ENCODE data around the gene BRSK1. TPM values are rescaled to one million over a fixed set of nuclear protein-coding genes. Genes with fewer than 3 reads are reported as not detected.

BRSK1 gene
- total RNA-seq, 4 donors from 2014 or later: 0.73 to 1.1 TPM; not detected in 2

GRCh38 chr19:55345818-55346724, 62.3 kb downstream of the BRSK1 start:
- H3K27me3 ChIP-seq: peaks cover 0 to 11% (median 0%) of the 10 kb centered on the region in 4 donors
- intact Hi-C loops (cut with DNase I): no loop called here
- no peaks in the 10 kb centered on the region for H3K9me3 ChIP-seq
- peak overlapping the region in 1 of 4 donors; percentile 9 for H3K27ac ChIP-seq
- H3K4me3 ChIP-seq: no peak overlapping the region
- peaks cover 7 to 37% (median 10%) of the 10 kb centered on the region in 3 donors for H3K4me1 ChIP-seq
- TF ChIP-seq, protein P1, sequence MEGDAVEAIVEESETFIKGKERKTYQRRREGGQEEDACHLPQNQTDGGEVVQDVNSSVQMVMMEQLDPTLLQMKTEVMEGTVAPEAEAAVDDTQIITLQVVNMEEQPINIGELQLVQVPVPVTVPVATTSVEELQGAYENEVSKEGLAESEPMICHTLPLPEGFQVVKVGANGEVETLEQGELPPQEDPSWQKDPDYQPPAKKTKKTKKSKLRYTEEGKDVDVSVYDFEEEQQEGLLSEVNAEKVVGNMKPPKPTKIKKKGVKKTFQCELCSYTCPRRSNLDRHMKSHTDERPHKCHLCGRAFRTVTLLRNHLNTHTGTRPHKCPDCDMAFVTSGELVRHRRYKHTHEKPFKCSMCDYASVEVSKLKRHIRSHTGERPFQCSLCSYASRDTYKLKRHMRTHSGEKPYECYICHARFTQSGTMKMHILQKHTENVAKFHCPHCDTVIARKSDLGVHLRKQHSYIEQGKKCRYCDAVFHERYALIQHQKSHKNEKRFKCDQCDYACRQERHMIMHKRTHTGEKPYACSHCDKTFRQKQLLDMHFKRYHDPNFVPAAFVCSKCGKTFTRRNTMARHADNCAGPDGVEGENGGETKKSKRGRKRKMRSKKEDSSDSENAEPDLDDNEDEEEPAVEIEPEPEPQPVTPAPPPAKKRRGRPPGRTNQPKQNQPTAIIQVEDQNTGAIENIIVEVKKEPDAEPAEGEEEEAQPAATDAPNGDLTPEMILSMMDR (IDR thresholded peaks at IDR 0.05): no peak
- TF ChIP-seq POLR2A (IDR thresholded peaks at IDR 0.05): no peak
- DNase-seq: no peak
- H3K36me3 ChIP-seq: peaks cover 3 to 45% (median 14%) of the 10 kb centered on the region in 3 donors
- 77 to 81% methylated on average over 19 to 38 of the region's 43 CpGs for WGBS, 2 donors

DNA sequence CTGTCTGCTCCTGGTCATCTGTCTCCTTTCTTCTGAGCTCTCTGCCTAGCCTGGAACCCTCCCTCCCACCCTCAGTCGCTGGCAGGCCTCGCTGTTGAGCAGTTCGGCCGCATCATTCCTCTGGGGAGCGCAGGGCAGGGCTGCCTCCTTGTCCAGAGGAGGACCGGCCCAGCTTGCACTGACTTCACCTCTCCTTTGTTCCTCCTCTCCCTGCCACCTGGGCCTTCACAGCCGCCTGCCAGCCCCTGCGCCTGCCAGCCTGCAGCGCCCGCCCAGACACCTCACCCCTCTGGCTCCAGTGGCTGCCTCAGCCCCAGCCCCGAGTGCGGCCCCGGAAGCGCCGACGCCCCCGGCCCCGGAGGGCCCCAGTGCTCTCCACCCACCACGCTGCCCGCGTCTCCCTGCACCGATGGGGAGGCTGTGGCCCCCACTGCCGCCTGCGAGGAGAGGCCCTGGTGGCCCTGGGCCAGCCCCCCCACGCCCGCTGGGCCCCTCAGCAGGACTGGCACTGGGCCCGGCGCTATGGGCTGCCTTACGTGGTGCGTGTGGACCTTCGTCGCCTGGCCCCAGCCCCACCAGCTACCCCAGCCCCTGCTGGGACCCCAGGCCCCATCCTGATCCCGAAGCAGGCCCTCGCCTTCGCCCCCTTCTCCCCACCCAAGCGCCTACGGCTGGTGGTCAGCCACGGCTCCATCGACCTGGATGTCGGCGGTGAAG, 63.1 kb downstream of the BRSK1 start:
- DNase-seq: no peak
- Histone ChIP-seq H3K4me3 (no peak overlapping the region), H3K27ac (no peak overlapping the region), H3K27me3 (peaks cover 0 to 20% (median 6%) of the 10 kb centered on the region in 4 donors), H3K9me3 (no peaks in the 10 kb centered on the region), H3K36me3 (peaks cover 3 to 43% (median 14%) of the 10 kb centered on the region in 3 donors), H3K4me1 (peaks cover 0 to 29% (median 3%) of the 10 kb centered on the region in 3 donors)
- no peak for TF ChIP-seq POLR2A (IDR thresholded peaks at IDR 0.05)
- TF ChIP-seq, protein P1 (IDR thresholded peaks at IDR 0.05): no peak
- WGBS, 2 donors: 56 to 82% methylated on average over 2 to 4 of the region's 41 CpGs
- intact Hi-C loops (cut with DNase I): no loop called here

GRCh38 chr19:55347442-55348009, 63.7 kb downstream of the BRSK1 start:
- no peak for DNase-seq
- Histone ChIP-seq H3K27me3 (peaks cover 2 to 26% (median 12%) of the 10 kb centered on the region in 4 donors), H3K36me3 (peaks cover under 1 to 36% (median 8%) of the 10 kb centered on the region in 3 donors), H3K27ac (no peak overlapping the region), H3K4me1 (peaks cover 0 to 29% (median 3%) of the 10 kb centered on the region in 3 donors), H3K9me3 (no peaks in the 10 kb centered on the region), H3K4me3 (no peak overlapping the region)
- 60% methylated on average over 2 of the region's 10 CpGs; no CpG with 5 or more reads in 1 of the 2 donors for WGBS, 2 donors
- intact Hi-C loops (cut with DNase I): no loop called here
- TF ChIP-seq, protein P1 (IDR thresholded peaks at IDR 0.05): no peak
- TF ChIP-seq POLR2A (IDR thresholded peaks at IDR 0.05): no peak

DNA sequence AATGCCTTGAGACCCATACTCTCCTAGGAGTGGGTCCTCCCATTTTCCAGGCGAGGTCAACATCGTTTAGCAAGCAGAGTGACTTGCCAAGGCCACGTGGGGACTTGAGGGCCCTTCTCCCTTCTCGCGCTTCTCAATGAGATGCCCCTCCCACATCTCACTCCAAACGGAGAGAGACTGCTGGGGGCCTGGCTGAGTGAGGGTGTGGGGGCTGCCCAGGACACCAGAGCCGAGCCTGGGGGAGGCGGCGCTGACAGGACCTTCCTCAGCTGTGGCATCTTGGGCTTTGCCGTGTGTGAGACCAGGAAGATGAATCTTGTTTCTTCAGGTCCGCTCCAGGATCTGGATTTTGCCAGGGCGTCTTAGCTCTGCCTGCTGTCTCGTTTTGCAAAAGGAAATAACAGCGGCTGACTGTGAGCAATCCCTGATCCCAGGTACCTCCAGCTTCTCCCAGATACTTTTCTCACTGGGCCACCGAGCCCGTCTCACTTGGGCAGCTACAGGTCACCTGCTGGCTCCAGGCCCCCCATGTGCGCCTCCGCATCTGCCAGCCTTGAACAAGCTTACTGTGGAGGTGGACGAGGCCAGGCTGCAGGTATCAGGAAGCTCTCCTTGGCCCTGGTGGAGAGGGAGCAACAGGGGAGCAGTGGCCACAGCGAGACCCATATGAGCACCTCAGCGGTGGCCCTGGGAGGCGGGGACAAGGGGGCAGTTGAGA, 64.7 kb downstream of the BRSK1 start:
- Histone ChIP-seq H3K9me3 (no peaks in the 10 kb centered on the region), H3K27me3 (peaks cover 10 to 36% (median 19%) of the 10 kb centered on the region in 4 donors), H3K4me1 (peaks cover 1 to 39% (median 9%) of the 10 kb centered on the region in 3 donors), H3K36me3 (peaks cover 0 to 27% (median 6%) of the 10 kb centered on the region in 3 donors), H3K27ac (no peak overlapping the region), H3K4me3 (no peak overlapping the region)
- no peak for TF ChIP-seq POLR2A (IDR thresholded peaks at IDR 0.05)
- TF ChIP-seq, protein P1 (IDR thresholded peaks at IDR 0.05): no peak
- no peak for DNase-seq
- 69 to 90% methylated on average over 4 to 11 of the region's 22 CpGs for WGBS, 2 donors
- intact Hi-C loops (cut with DNase I): no loop called here
